H1 (cell line): ENCODE measurements around the gene TBRG4. TPM values are rescaled to one million over a fixed set of nuclear protein-coding genes. Genes with fewer than 3 reads are reported as not detected.

Source experiments
- CTCF ChIA-PET: fragments of 300-600 bp; sonication (Branson Sonifier 250); formaldehyde crosslinking; loops from one replicate; lab custom pipeline; 2021; ENCODE audit not compliant: partially characterized antibody; lab: Charles Lee
- POLR2A ChIA-PET: fragments of 300-600 bp; sonication (Branson Sonifier 250); formaldehyde crosslinking; loops from one replicate; lab custom pipeline; 2021; ENCODE audit warnings: inconsistent platforms; ENCODE audit not compliant: partially characterized antibody; lab: Charles Lee
- DNase-seq, 2 experiments: peaks; one replicate each; pipeline versions ENCODE4 v3.0.0 to v3.0.0-alpha.2; 2010 to 2022; ENCODE audit warnings: low spot score in 2 of 2, low read depth in 1 of 2, mixed read lengths in 1 of 2
- FAIRE-seq: peaks from 2 replicates; lab custom pipeline; 2011; peaks lifted over from hg19 to GRCh38; lab: Jason Lieb, UNC
- H2AFZ ChIP-seq: 2 replicates; pipeline ENCODE4 v1.8.1; 2012; ENCODE audit warnings: low read length, inconsistent platforms
- H2AK5ac ChIP-seq: 2 replicates; pipeline ENCODE4 v1.6.1; 2013; ENCODE audit warnings: low read depth, low read length
- H2BK120ac ChIP-seq: replicated peaks from 2 replicates; pipeline ENCODE3; 2013; ENCODE audit warnings: low read depth, low read length, inconsistent platforms
- H2BK12ac ChIP-seq: 2 replicates; pipeline ENCODE4 v1.6.1; 2013; ENCODE audit warnings: low read depth, low read length
- H2BK15ac ChIP-seq: 2 replicates; pipeline ENCODE4 v1.6.1; 2013; ENCODE audit warnings: low read length
- H2BK20ac ChIP-seq: 2 replicates; pipeline ENCODE4 v1.6.1; 2013; ENCODE audit warnings: low read length
- H2BK5ac ChIP-seq: 2 replicates; pipeline ENCODE4 v1.6.1; 2013; ENCODE audit warnings: low read depth, low read length
- H3K14ac ChIP-seq: 2 replicates; pipeline ENCODE4 v1.6.1; 2013; ENCODE audit warnings: inconsistent platforms; ENCODE audit not compliant: insufficient read length
- H3K18ac ChIP-seq: 2 replicates; pipeline ENCODE4 v1.6.1; 2013; ENCODE audit warnings: low read length; ENCODE audit errors: extremely low read depth
- H3K23ac ChIP-seq: 2 replicates; pipeline ENCODE4 v1.6.1; 2013; ENCODE audit warnings: inconsistent platforms; ENCODE audit not compliant: insufficient read length
- H3K23me2 ChIP-seq: 2 replicates; pipeline ENCODE4 v1.6.1; 2013; ENCODE audit warnings: low read depth, low read length
- H3K27ac ChIP-seq: 2 replicates; pipeline ENCODE4 v1.6.1; 2011; ENCODE audit warnings: low read depth, low read length, inconsistent platforms
- H3K27me3 ChIP-seq, 4 experiments: replicated peaks in 1 of 4; 1 replicate in 1 of 4; 2 replicates in 3 of 4; pipeline versions ENCODE4 v1.6.1 to v1.8.1; 2011 to 2013; ENCODE audit warnings: low read length in 3 of 4, mild to moderate bottlenecking in 3 of 4, inconsistent platforms in 2 of 4, mixed read lengths in 2 of 4, moderate library complexity in 1 of 4; ENCODE audit not compliant: control insufficient read depth in 3 of 4, insufficient read depth in 3 of 4; ENCODE audit errors: extremely low read depth in 1 of 4
- H3K36me3 ChIP-seq, 4 experiments: 2 replicates each; pipeline versions ENCODE4 v1.6.1 to v1.8.1; 2011 to 2013; ENCODE audit warnings: mild to moderate bottlenecking in 4 of 4, low read length in 3 of 4, moderate library complexity in 2 of 4, control low read depth in 1 of 4, inconsistent platforms in 1 of 4; ENCODE audit not compliant: insufficient read depth in 4 of 4, control insufficient read depth in 2 of 4
- H3K4ac ChIP-seq: replicated peaks from 2 replicates; pipeline ENCODE3; 2013; ENCODE audit warnings: low read length, low read depth, mixed read lengths, inconsistent platforms; ENCODE audit not compliant: insufficient read length
- H3K4me1 ChIP-seq, 4 experiments: replicated peaks in 1 of 4; 1 replicate in 1 of 4; 2 replicates in 3 of 4; pipeline versions ENCODE4 v1.6.1 to v1.8.1; 2011 to 2013; ENCODE audit warnings: low read length in 3 of 4, inconsistent platforms in 2 of 4, mixed read lengths in 1 of 4; ENCODE audit not compliant: insufficient read depth in 4 of 4, control insufficient read depth in 3 of 4
- H3K4me2 ChIP-seq, 2 experiments: 2 replicates each; pipeline versions ENCODE4 v1.6.1 to v1.8.1; 2011 to 2013; ENCODE audit warnings: low read depth in 2 of 2, low read length in 2 of 2, control low read depth in 1 of 2, inconsistent platforms in 1 of 2, mild to moderate bottlenecking in 1 of 2; ENCODE audit not compliant: insufficient read depth in 1 of 2
- H3K4me3 ChIP-seq, 4 experiments: fragments of 200-600, 300-600 bp in 1 of 4; sonication (generic), shearing (Covaris generic), sonication (Bioruptor Twin) in 1 of 4; 2 replicates each; pipeline versions ENCODE4 v1.5.1 to v1.8.1; 2011 to 2016; ENCODE audit warnings: low read length in 4 of 4, low read depth in 3 of 4, control low read depth in 2 of 4, inconsistent platforms in 2 of 4, mild to moderate bottlenecking in 2 of 4, mixed read lengths in 1 of 4, moderate library complexity in 1 of 4; ENCODE audit not compliant: insufficient read depth in 2 of 4; ENCODE audit errors: extremely low read depth in 1 of 4
- H3K56ac ChIP-seq: replicated peaks from 2 replicates; pipeline ENCODE3; 2013; ENCODE audit warnings: low read depth, mild to moderate bottlenecking, mixed read lengths, low read length, inconsistent platforms; ENCODE audit not compliant: insufficient read length
- H3K79me1 ChIP-seq: 2 replicates; pipeline ENCODE4 v1.6.1; 2013; ENCODE audit warnings: low read depth, low read length, control low read depth
- H3K79me2 ChIP-seq, 2 experiments: 2 replicates each; pipeline versions ENCODE4 v1.6.1 to v1.8.1; 2012 to 2013; ENCODE audit warnings: low read length in 2 of 2, mild to moderate bottlenecking in 2 of 2, inconsistent platforms in 1 of 2; ENCODE audit not compliant: insufficient read depth in 2 of 2, control insufficient read depth in 1 of 2
- H3K9ac ChIP-seq, 4 experiments: replicated peaks in 1 of 4; 1 replicate in 1 of 4; 2 replicates in 3 of 4; pipeline versions ENCODE4 v1.6.1 to v1.8.1; 2011 to 2013; ENCODE audit warnings: low read depth in 3 of 4, low read length in 3 of 4, control low read depth in 2 of 4, mild to moderate bottlenecking in 2 of 4, moderate library complexity in 2 of 4, inconsistent platforms in 1 of 4; ENCODE audit errors: extremely low read depth in 1 of 4
- H3K9me3 ChIP-seq, 2 experiments: 2 replicates each; pipeline versions ENCODE4 v1.6.1 to v1.8.1; 2012 to 2013; ENCODE audit warnings: mild to moderate bottlenecking in 2 of 2, moderate library complexity in 2 of 2, control low read depth in 1 of 2, inconsistent platforms in 1 of 2, low read depth in 1 of 2, low read length in 1 of 2, mixed read lengths in 1 of 2; ENCODE audit not compliant: insufficient read depth in 2 of 2
- H4K20me1 ChIP-seq, 2 experiments: replicated peaks in 1 of 2; 2 replicates each; pipeline versions ENCODE3 to v1.8.1; 2011 to 2013; ENCODE audit warnings: inconsistent platforms in 2 of 2, low read length in 2 of 2, mild to moderate bottlenecking in 1 of 2; ENCODE audit not compliant: insufficient read depth in 2 of 2, control insufficient read depth in 1 of 2
- H4K5ac ChIP-seq: 2 replicates; pipeline ENCODE4 v1.6.1; 2013; ENCODE audit warnings: low read length, low read depth, mixed read lengths, inconsistent platforms; ENCODE audit not compliant: insufficient read length
- H4K8ac ChIP-seq: 2 replicates; pipeline ENCODE4 v1.8.0; 2013; ENCODE audit warnings: mild to moderate bottlenecking, moderate library complexity, low read length, inconsistent platforms; ENCODE audit not compliant: insufficient read depth; ENCODE audit errors: extremely low read depth
- H4K91ac ChIP-seq: replicated peaks from 2 replicates; pipeline ENCODE3; 2013; ENCODE audit warnings: low read length, mixed read lengths, inconsistent platforms; ENCODE audit not compliant: insufficient read length
- BCL11A ChIP-seq, 2 experiments: IDR thresholded peaks; one replicate each; pipeline ENCODE4 v1.6.1; 2011; ENCODE audit warnings: low read depth in 2 of 2, low read length in 2 of 2, mild to moderate bottlenecking in 2 of 2
- CREB1 ChIP-seq: IDR thresholded peaks from 2 replicates; pipeline ENCODE4 v1.6.1; 2012; ENCODE audit warnings: inconsistent platforms
- GTF2F1 ChIP-seq: IDR thresholded peaks from 2 replicates; pipeline ENCODE4 v1.6.1; 2012; ENCODE audit warnings: low read depth, low read length, improper control_type of control experiment, borderline replicate concordance
- KDM4A ChIP-seq: IDR thresholded peaks from one replicate; pipeline ENCODE4 v1.7.1; 2012; ENCODE audit warnings: low read depth, mild to moderate bottlenecking, moderate library complexity, low read length, inconsistent platforms; ENCODE audit not compliant: severe bottlenecking
- SIN3A ChIP-seq, 2 experiments: IDR thresholded peaks in 1 of 2; conservative IDR thresholded peaks in 1 of 2; 2 replicates each; pipeline ENCODE4 v1.6.1; 2011 to 2012; ENCODE audit warnings: low read length in 2 of 2, improper control_type of control experiment in 1 of 2, low read depth in 1 of 2, mild to moderate bottlenecking in 1 of 2
- WGBS, 2 experiments: shearing (Covaris generic) in 1 of 2; methylation state at CpG; one replicate each; pipeline versions ENCODE4 v1.1.6 to v1.1.7; 2013 to 2015; ENCODE audit warnings: low lambda C conversion rate in 2 of 2, mixed read lengths in 2 of 2, inconsistent platforms in 1 of 2, low coverage in 1 of 2, missing lambda C conversion rate in 1 of 2; ENCODE audit not compliant: insufficient replicate concordance in 2 of 2, insufficient coverage in 1 of 2, insufficient read length in 1 of 2; ENCODE audit errors: extremely low coverage in 1 of 2, missing lambda C conversion rate in 1 of 2; 5-methylcytosine and 5-hydroxymethylcytosine counted together
- polyA plus RNA-seq, 7 experiments: library from polyadenylated mRNA; depleted of rRNA in 3 of 7; stranded (reverse) in 5 of 7; unstranded in 2 of 7; fragments of >200 nt in 5 of 7; fragments of 200-250 nt in 2 of 7; gene quantifications; 1 replicate in 5 of 7; 2 replicates in 1 of 7; 4 replicates in 1 of 7; pipeline versions ENCODE4 v1.2.1 to v1.2.3, GENCODE V29; 2011 to 2013; ENCODE audit warnings: missing spikeins in 2 of 7, mixed read lengths in 2 of 7
- total RNA-seq: library from RNA; stranded (reverse); fragmentation: NEBNext Ultra II Directional; extraction: Animal tissue kit (Norgen Biotek cat#: 25700); gene quantifications from 2 replicates; pipeline ENCODE4 v1.2.1, GENCODE V29; 2021
- TF ChIP-seq, protein P1 (sequence below), 3 experiments: IDR thresholded peaks; 1 replicate in 2 of 3; 2 replicates in 1 of 3; pipeline versions ENCODE4 v1.5.1 to v1.6.1; 2011; ENCODE audit warnings: low read length in 3 of 3, mild to moderate bottlenecking in 3 of 3, inconsistent platforms in 2 of 3, low read depth in 1 of 3, moderate library complexity in 1 of 3; ENCODE audit not compliant: insufficient read depth in 1 of 3; ENCODE audit errors: control extremely low read depth in 1 of 3

TBRG4 gene
- total and polyA plus RNA-seq, 2 of the 8 experiments (the other 6 are each of a cell fraction or from before 2014, with no cell fraction given): 110 to 137 TPM

DNA sequence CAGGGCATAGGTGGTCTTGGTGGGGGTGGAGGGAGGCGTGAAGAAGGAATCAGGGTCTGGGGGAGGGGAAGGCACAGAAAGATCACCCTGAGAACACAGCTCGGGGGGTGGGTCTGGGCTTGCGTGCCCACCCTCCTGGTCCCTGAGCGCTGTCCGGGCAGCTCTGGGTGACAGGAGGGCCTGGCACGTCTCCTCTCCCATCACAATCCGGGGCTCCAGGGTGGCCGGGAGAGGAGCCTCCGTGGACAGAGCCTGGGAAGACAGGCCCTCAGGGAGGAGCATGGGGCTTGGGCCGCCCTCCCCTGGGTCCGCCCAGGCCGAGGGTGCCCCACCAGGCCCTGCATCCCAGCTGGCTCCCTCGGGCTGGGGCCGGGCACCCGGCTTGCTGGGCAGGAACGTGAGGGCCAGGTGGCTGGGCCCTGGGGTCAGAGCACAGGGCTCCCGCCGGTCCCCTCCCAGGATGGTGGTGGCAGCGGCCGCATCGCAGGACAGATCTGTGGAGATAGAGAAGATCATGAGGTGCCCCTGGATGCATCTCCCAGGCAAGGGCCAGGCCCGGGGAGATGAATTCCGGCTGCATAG is 25.8 kb downstream of the TBRG4 start:
- H3K23me2 ChIP-seq: peaks cover 2% of the 10 kb centered on the region; the same call in 1 of the 2 replicates
- no peaks in the 10 kb centered on the region for H3K9me3 ChIP-seq
- H3K27me3 ChIP-seq: peaks cover 0 to 15% (median 10%) of the 10 kb centered on the region in 4 experiments; a peak in 5 of 7 replicates
- H3K79me1 ChIP-seq: no peaks in the 10 kb centered on the region
- H4K5ac ChIP-seq: no peak overlapping the region
- no peaks in the 10 kb centered on the region for H3K36me3 ChIP-seq
- no peak overlapping the region for H2BK15ac ChIP-seq
- WGBS, 2 experiments: 90% methylated on average over 13 of the region's 23 CpGs; no CpG with 5 or more reads in 1 of the 2 experiments
- no peak overlapping the region for H3K9ac ChIP-seq
- no peak overlapping the region for H4K8ac ChIP-seq
- H3K56ac ChIP-seq: no peak overlapping the region
- DNase-seq (no peak), FAIRE-seq (no peak)
- no peak overlapping the region for H4K91ac ChIP-seq
- no peak overlapping the region for H3K18ac ChIP-seq
- no peak overlapping the region for H2BK120ac ChIP-seq
- ChIA-PET POLR2A (interaction anchor here (1.5 kb wide), 1 partner anchor 20 kb away, joined by 5 read pairs; no protein-coding TSS in a partner anchor), CTCF (interaction anchor here (0.9 to 1.5 kb wide), 4 partner anchors 13 to 113 kb away, joined by 3 to 4 read pairs (median 4); no protein-coding TSS in a partner anchor)
- H3K79me2 ChIP-seq: no peaks in the 10 kb centered on the region
- H2AFZ ChIP-seq: no peak overlapping the region
- no peak overlapping the region for H3K27ac ChIP-seq
- peaks cover 0 to 3% of the 10 kb centered on the region in 2 experiments for H4K20me1 ChIP-seq
- no peak overlapping the region for H3K4me3 ChIP-seq
- H3K4me1 ChIP-seq: peaks cover 0 to 7% (median 2%) of the 10 kb centered on the region in 4 experiments; a peak in 2 of 7 replicates
- H3K4ac ChIP-seq: no peak overlapping the region
- no peak overlapping the region for H2BK12ac ChIP-seq
- no peak overlapping the region for H2AK5ac ChIP-seq
- no peak overlapping the region for H3K14ac ChIP-seq
- no peak overlapping the region for H2BK5ac ChIP-seq
- H3K4me2 ChIP-seq: no peak overlapping the region
- H3K23ac ChIP-seq: no peak overlapping the region
- no peak overlapping the region for H2BK20ac ChIP-seq
- TF ChIP-seq SIN3A (conservative IDR thresholded peaks at IDR 0.05 in 1 of 2, IDR thresholded peaks at IDR 0.05 in 1 of 2; ENCODE audit: low read depth in 1 of 2, low read length in 2 of 2): no peak
- no peak for TF ChIP-seq BCL11A (IDR thresholded peaks at IDR 0.05; ENCODE audit: low read depth in 2 of 2, low read length in 2 of 2)
- TF ChIP-seq, protein P1, sequence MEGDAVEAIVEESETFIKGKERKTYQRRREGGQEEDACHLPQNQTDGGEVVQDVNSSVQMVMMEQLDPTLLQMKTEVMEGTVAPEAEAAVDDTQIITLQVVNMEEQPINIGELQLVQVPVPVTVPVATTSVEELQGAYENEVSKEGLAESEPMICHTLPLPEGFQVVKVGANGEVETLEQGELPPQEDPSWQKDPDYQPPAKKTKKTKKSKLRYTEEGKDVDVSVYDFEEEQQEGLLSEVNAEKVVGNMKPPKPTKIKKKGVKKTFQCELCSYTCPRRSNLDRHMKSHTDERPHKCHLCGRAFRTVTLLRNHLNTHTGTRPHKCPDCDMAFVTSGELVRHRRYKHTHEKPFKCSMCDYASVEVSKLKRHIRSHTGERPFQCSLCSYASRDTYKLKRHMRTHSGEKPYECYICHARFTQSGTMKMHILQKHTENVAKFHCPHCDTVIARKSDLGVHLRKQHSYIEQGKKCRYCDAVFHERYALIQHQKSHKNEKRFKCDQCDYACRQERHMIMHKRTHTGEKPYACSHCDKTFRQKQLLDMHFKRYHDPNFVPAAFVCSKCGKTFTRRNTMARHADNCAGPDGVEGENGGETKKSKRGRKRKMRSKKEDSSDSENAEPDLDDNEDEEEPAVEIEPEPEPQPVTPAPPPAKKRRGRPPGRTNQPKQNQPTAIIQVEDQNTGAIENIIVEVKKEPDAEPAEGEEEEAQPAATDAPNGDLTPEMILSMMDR (IDR thresholded peaks at IDR 0.05; ENCODE audit: control extremely low read depth in 1 of 3, insufficient read depth in 1 of 3, low read depth in 1 of 3, low read length in 3 of 3): no peak
- no peak for TF ChIP-seq GTF2F1
- TF ChIP-seq CREB1: no peak
- TF ChIP-seq KDM4A: no peak
